BLaER1 treated with 17β-estradiol and CSF1 and Interleukin-3, amounts not matched to agents 10 nM and 100 nM (cell line): ENCODE measurements around the gene DLL4.
A peak's percentile ranks its signal among the peaks of the same experiment; 100 is the strongest.

ENCODE experiments used
- H3K27ac ChIP-seq, 11 experiments: shearing (Covaris generic); formaldehyde crosslinking; 2 replicates each; pipeline ENCODE4 v1.8.1; 2022
- H3K27me3 ChIP-seq, 11 experiments: shearing (Covaris generic); formaldehyde crosslinking; 2 replicates each; pipeline ENCODE4 v1.8.1; 2022
- H3K36me3 ChIP-seq, 11 experiments: shearing (Covaris generic); formaldehyde crosslinking; 2 replicates each; pipeline ENCODE4 v1.8.1; 2022
- H3K4me1 ChIP-seq, 10 experiments: shearing (Covaris generic); formaldehyde crosslinking; 2 replicates each; pipeline ENCODE4 v1.8.1; 2022
- H3K4me2 ChIP-seq, 11 experiments: shearing (Covaris generic); formaldehyde crosslinking; 2 replicates each; pipeline ENCODE4 v1.8.1; 2022
- H3K4me3 ChIP-seq, 10 experiments: shearing (Covaris generic); formaldehyde crosslinking; 2 replicates each; pipeline ENCODE4 v1.8.1; 2022
- H3K9ac ChIP-seq, 11 experiments: shearing (Covaris generic); formaldehyde crosslinking; 2 replicates each; pipeline ENCODE4 v1.8.1; 2022
- H3K9me3 ChIP-seq, 11 experiments: shearing (Covaris generic); formaldehyde crosslinking; replicated peaks in 1 of 11; 2 replicates each; pipeline ENCODE4 v1.8.1; 2022
- H4K20me1 ChIP-seq, 11 experiments: shearing (Covaris generic); formaldehyde crosslinking; 2 replicates each; pipeline ENCODE4 v1.8.1; 2022
- Cebpa-rat ChIP-seq, 11 experiments: shearing (Covaris generic); IDR thresholded peaks; 2 replicates each; pipeline ENCODE4 v1.8.1; 2022

Gene DLL4

GRCh38 chr15:40968290-40969085 is 39.3 kb downstream of the DLL4 start:
- Histone ChIP-seq H3K9me3 (no peaks in the 10 kb centered on the region), H3K4me3 (no peak overlapping the region), H4K20me1 (no peaks in the 10 kb centered on the region), H3K4me1 (peaks cover 6 to 15% (median 12%) of the 10 kb centered on the region in 10 experiments; a peak in 17 of 20 replicates), H3K4me2 (no peak overlapping the region), H3K27me3 (no peaks in the 10 kb centered on the region), H3K36me3 (peaks cover 0 to 3% (median 0%) of the 10 kb centered on the region in 11 experiments; a peak in 4 of 22 replicates), H3K27ac (no peak overlapping the region), H3K9ac (no peak overlapping the region)
- TF ChIP-seq Cebpa-rat (IDR thresholded peaks at IDR 0.05), result no peak

DNA sequence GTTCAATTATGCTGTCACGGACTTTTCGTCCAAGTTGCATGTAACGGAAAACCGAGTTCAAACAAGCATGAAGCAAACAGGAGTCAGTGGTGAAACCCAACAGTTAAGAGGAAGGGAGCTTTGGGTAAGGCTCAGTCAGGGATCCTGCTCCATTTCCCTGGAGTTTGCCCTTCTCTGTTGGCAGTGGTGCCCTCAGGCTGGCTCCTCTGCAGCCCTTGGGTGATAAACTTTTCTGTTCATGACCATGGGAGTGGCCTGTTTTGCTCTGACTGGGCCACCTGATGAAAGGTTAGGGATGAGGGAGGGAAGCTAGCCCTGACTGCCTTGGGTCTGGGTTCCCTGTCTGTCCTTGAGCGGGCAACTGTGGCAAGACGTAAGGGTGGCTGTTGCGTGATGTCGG is 40.2 kb downstream of the DLL4 start:
- no peak for TF ChIP-seq Cebpa-rat (IDR thresholded peaks at IDR 0.05)
- no peaks in the 10 kb centered on the region for H3K27me3 ChIP-seq
- H3K9ac ChIP-seq, result no peak overlapping the region
- H3K36me3 ChIP-seq, result peaks cover 0 to 7% (median 2%) of the 10 kb centered on the region in 11 experiments; a peak in 8 of 22 replicates
- H3K27ac ChIP-seq, result no peak overlapping the region
- H3K4me3 ChIP-seq, result no peak overlapping the region
- no peaks in the 10 kb centered on the region for H3K9me3 ChIP-seq
- H4K20me1 ChIP-seq, result no peaks in the 10 kb centered on the region
- peaks cover 6 to 15% (median 12%) of the 10 kb centered on the region in 10 experiments; a peak in 17 of 20 replicates for H3K4me1 ChIP-seq
- no peak overlapping the region for H3K4me2 ChIP-seq

GRCh38 chr15:40974879-40975278 is 45.7 kb downstream of the DLL4 start:
- H3K27ac ChIP-seq, result no peak overlapping the region
- H3K27me3 ChIP-seq, result no peaks in the 10 kb centered on the region
- H3K4me3 ChIP-seq, result no peak overlapping the region
- H3K9ac ChIP-seq, result no peak overlapping the region
- peaks cover 0 to 8% (median 0%) of the 10 kb centered on the region in 11 experiments; a peak in 5 of 22 replicates for H4K20me1 ChIP-seq
- no peaks in the 10 kb centered on the region for H3K9me3 ChIP-seq
- peaks cover 44 to 59% (median 53%) of the 10 kb centered on the region in 11 experiments for H3K36me3 ChIP-seq
- TF ChIP-seq Cebpa-rat (IDR thresholded peaks at IDR 0.05), result no peak
- peaks cover 0 to 18% (median 6%) of the 10 kb centered on the region in 10 experiments; a peak in 10 of 20 replicates for H3K4me1 ChIP-seq
- no peak overlapping the region for H3K4me2 ChIP-seq

DNA sequence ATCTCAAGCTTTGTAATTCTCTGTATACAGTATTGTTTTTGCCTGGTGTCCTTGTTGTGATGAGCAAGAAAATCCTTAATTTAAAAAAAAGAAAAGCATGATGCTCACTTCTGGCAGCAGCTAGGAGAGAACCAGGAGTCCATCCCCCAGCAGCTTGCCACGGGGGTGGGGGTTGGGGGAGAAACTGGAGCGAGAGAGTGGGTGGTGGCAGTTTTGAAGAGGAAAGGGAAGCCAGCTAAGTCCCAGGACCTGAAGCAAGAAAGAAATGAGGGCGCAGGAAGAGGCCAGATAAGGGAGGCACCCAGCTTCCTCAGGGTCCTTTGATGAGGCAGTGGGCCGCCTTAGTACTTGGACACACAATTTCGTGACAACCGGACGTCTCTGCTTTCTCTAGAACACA is 47.7 kb downstream of the DLL4 start:
- peak overlapping the region in 3 of 11 experiments; percentile 25 to 59 (median 57); a peak in 6 of 22 replicates for H3K4me2 ChIP-seq
- peaks cover 0 to 35% (median 6%) of the 10 kb centered on the region in 10 experiments; a peak in 10 of 20 replicates for H3K4me1 ChIP-seq
- peak overlapping the region in 3 of 11 experiments; percentile 3 to 26 (median 20); a peak in 1 of 22 replicates for H3K9ac ChIP-seq
- no peak overlapping the region for H3K4me3 ChIP-seq
- H3K27ac ChIP-seq, result peak overlapping the region in 5 of 11 experiments; percentile 2 to 17 (median 7); a peak in 5 of 22 replicates
- H3K9me3 ChIP-seq, result no peaks in the 10 kb centered on the region
- TF ChIP-seq Cebpa-rat (IDR thresholded peaks at IDR 0.05), result no peak
- H4K20me1 ChIP-seq, result peaks cover 0 to 8% (median 3%) of the 10 kb centered on the region in 11 experiments; a peak in 6 of 22 replicates
- H3K27me3 ChIP-seq, result no peaks in the 10 kb centered on the region
- peaks cover 64 to 79% (median 73%) of the 10 kb centered on the region in 11 experiments for H3K36me3 ChIP-seq

DNA sequence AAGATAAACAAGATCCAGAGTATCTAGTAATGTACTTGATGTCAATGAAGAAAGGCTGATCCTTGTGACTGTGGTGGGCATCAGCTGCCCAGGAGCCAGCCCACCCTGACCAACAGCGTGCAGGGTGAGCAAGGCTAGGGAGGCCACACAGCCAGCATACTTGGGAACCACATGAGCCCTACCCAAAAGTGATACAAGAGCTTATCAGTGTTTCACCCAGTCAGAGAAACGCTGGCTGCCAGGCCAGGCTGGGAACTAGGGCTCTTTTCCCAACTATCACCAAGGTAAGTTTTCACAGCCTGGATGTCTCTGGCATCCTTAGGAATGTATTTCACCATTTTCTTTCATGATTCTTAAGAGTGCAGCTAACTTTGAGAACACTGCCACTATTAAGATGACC is 49.0 kb downstream of the DLL4 start:
- Histone ChIP-seq H3K27me3 (no peaks in the 10 kb centered on the region), H3K4me1 (peaks cover 0 to 40% (median 6%) of the 10 kb centered on the region in 10 experiments; a peak in 10 of 20 replicates), H4K20me1 (peaks cover 0 to 17% (median 4%) of the 10 kb centered on the region in 11 experiments; a peak in 6 of 22 replicates), H3K9me3 (no peaks in the 10 kb centered on the region), H3K9ac (no peak overlapping the region), H3K4me3 (no peak overlapping the region), H3K36me3 (peaks cover 77 to 92% (median 86%) of the 10 kb centered on the region in 11 experiments), H3K4me2 (no peak overlapping the region), H3K27ac (no peak overlapping the region)
- TF ChIP-seq Cebpa-rat (IDR thresholded peaks at IDR 0.05), result no peak

DNA sequence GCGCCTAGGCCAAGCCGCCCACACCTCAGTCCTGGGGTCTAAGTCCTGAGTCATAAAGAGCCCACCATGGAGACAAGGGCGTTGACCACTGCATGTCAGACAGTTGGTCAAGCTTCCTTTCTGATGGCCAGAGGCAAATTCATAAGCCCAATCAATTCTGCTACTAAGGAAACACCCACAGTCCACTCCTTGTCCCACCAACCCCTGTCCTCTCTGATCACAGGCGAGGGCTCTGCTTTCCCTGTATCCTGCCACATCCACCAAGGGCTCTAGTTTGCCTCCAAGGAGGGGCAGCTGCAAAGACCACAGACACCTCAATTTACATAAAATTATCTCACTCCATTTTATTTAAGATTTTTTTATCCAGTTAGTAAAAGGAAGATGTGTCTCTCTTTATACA is 49.4 kb downstream of the DLL4 start:
- peaks cover 81 to 95% (median 90%) of the 10 kb centered on the region in 11 experiments for H3K36me3 ChIP-seq
- H3K27me3 ChIP-seq, result no peaks in the 10 kb centered on the region
- no peak overlapping the region for H3K4me3 ChIP-seq
- peaks cover 0 to 17% (median 4%) of the 10 kb centered on the region in 11 experiments; a peak in 6 of 22 replicates for H4K20me1 ChIP-seq
- H3K4me2 ChIP-seq, result no peak overlapping the region
- TF ChIP-seq Cebpa-rat (IDR thresholded peaks at IDR 0.05), result no peak
- no peak overlapping the region for H3K27ac ChIP-seq
- H3K4me1 ChIP-seq, result peaks cover 0 to 40% (median 6%) of the 10 kb centered on the region in 10 experiments; a peak in 10 of 20 replicates
- no peak overlapping the region for H3K9ac ChIP-seq
- no peaks in the 10 kb centered on the region for H3K9me3 ChIP-seq

DNA sequence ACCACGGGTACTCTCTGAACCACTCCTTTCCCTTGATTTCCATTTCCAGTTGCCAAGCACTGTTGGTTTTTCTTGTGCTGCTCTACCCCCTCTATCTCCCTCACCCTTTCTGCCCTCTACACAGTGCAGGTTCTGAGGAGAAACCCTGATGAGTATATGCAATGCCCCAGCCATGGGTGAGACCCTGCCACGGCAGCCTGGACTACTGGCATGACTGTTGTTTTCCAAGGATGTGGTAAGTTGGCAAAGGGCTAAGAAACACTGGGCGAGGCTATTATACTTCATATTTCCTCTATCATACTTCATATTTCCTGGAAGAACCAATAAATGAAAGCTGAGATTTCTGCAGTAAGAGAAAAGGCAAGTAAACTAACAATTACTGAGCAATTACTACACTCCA is 52.0 kb downstream of the DLL4 start:
- H3K9ac ChIP-seq, result no peak overlapping the region
- H3K27me3 ChIP-seq, result no peaks in the 10 kb centered on the region
- H3K36me3 ChIP-seq, result peaks cover 99 to 100% (median 100%) of the 10 kb centered on the region in 11 experiments
- H3K9me3 ChIP-seq, result no peaks in the 10 kb centered on the region
- H3K4me3 ChIP-seq, result no peak overlapping the region
- H3K27ac ChIP-seq, result 0 out of 22 replicates have a peak overlapping the region, but pooled peaks of 2 of the 11 experiments have one; percentile 13 to 15
- TF ChIP-seq Cebpa-rat (IDR thresholded peaks at IDR 0.05), result no peak
- peaks cover 0 to 17% (median 4%) of the 10 kb centered on the region in 11 experiments; a peak in 6 of 22 replicates for H4K20me1 ChIP-seq
- peaks cover 0 to 53% (median 6%) of the 10 kb centered on the region in 10 experiments; a peak in 10 of 20 replicates for H3K4me1 ChIP-seq
- H3K4me2 ChIP-seq, result peak overlapping the region in 2 of 11 experiments; percentile 41 to 46; a peak in 4 of 22 replicates

DNA sequence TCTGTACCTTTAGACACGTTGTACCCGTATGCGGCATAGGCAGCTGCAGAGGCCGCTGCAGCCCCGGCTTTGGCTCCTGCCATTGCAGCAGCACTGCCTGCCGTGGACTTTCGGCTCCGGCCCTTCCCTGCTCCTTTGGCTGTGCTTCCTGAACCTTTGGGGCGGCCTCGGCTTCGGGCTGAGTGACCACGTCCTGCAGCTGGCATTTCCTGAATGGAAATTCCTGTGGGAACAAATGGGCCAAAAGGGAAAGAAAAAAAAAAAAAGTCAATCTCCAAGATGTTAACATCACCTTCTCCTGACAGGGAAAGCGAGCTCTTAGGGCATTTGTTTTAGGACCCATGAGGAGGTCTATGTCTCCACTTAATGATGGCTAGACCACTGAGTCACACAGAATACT is 53.7 kb downstream of the DLL4 start:
- Histone ChIP-seq H3K27me3 (no peaks in the 10 kb centered on the region), H3K36me3 (peaks cover 100% of the 10 kb centered on the region in 11 experiments), H3K9me3 (no peaks in the 10 kb centered on the region), H4K20me1 (peaks cover 0 to 14% (median 4%) of the 10 kb centered on the region in 11 experiments; a peak in 6 of 22 replicates), H3K9ac (no peak overlapping the region), H3K4me3 (no peak overlapping the region), H3K27ac (no peak overlapping the region), H3K4me2 (no peak overlapping the region), H3K4me1 (peaks cover 0 to 46% (median 0%) of the 10 kb centered on the region in 10 experiments; a peak in 6 of 20 replicates)
- no peak for TF ChIP-seq Cebpa-rat (IDR thresholded peaks at IDR 0.05)

GRCh38 chr15:40984406-40984805 is 55.3 kb downstream of the DLL4 start:
- TF ChIP-seq Cebpa-rat (IDR thresholded peaks at IDR 0.05), result no peak
- Histone ChIP-seq H3K27me3 (no peaks in the 10 kb centered on the region), H3K9me3 (no peaks in the 10 kb centered on the region), H3K4me3 (no peak overlapping the region), H3K9ac (no peak overlapping the region), H3K27ac (no peak overlapping the region), H4K20me1 (peaks cover 0 to 9% (median 0%) of the 10 kb centered on the region in 11 experiments; a peak in 4 of 22 replicates), H3K4me2 (no peak overlapping the region), H3K4me1 (peaks cover 0 to 45% (median 0%) of the 10 kb centered on the region in 10 experiments; a peak in 6 of 20 replicates), H3K36me3 (peaks cover 99 to 100% (median 100%) of the 10 kb centered on the region in 11 experiments)
